Tibial artery (tissue), 4 donors: Measurements from ENCODE around the gene CDK17.

Source experiments
- DNase-seq, 2 donors: peaks; one replicate each; pipeline ENCODE4 v3.0.0-alpha.2; 2019
- H3K27ac ChIP-seq, 2 donors: fragments of 200-600 bp; sonication (generic) in 1 of 2; 1 replicate in 1 of 2; 2 replicates in 1 of 2; pipeline ENCODE4 v1.5.1; 2018 to 2019; ENCODE audit warnings: mild to moderate bottlenecking in 1 of 2
- H3K27me3 ChIP-seq, 2 donors: fragments of 200-600 bp; sonication (generic) in 1 of 2; one replicate each; pipeline versions ENCODE4 v1.5.1 to v1.6.0; 2016 to 2019
- H3K36me3 ChIP-seq, 3 donors: fragments of 200-600 bp; sonication (generic) in 2 of 3; one replicate each; pipeline ENCODE4 v1.5.1; 2016 to 2019; ENCODE audit warnings: mild to moderate bottlenecking in 2 of 3
- H3K4me1 ChIP-seq, 4 donors: fragments of 200-600 bp; sonication (generic) in 2 of 4; 1 replicate in 3 of 4; 2 replicates in 1 of 4; pipeline ENCODE4 v1.5.1; 2016 to 2019
- H3K4me3 ChIP-seq, 2 donors: fragments of 200-600 bp; sonication (generic) in 1 of 2; 1 replicate in 1 of 2; 2 replicates in 1 of 2; pipeline ENCODE4 v1.5.1; 2018 to 2019; ENCODE audit warnings: mild to moderate bottlenecking in 2 of 2
- H3K9me3 ChIP-seq, 3 donors: fragments of 200-600 bp; sonication (generic) in 1 of 3; one replicate each; pipeline ENCODE4 v1.5.1; 2016 to 2019
- CTCF ChIP-seq, 2 experiments: fragments of 200-600 bp in 1 of 2; fragments of 450-650 bp in 1 of 2; IDR thresholded peaks; one replicate each; pipeline ENCODE4 v1.5.1; 2017 to 2019; ENCODE audit warnings: antibody characterized with exemption in 2 of 2, mild to moderate bottlenecking in 1 of 2, moderate library complexity in 1 of 2
- intact Hi-C: fragments of 100-400 bp; cut with DNase I; formaldehyde crosslinking; loops from one replicate; pipeline ENCODE4 v1.15.0; 2023; ENCODE audit warnings: low total_unique reads

Gene CDK17

GRCh38 chr12:96261557-96261956 is 138.7 kb downstream of the CDK17 start:
- DNase-seq, result no peak
- Histone ChIP-seq H3K4me1 (peaks cover 0 to 16% (median 9%) of the 10 kb centered on the region in 4 donors), H3K27ac (no peak overlapping the region), H3K27me3 (no peaks in the 10 kb centered on the region), H3K4me3 (no peak overlapping the region), H3K9me3 (no peaks in the 10 kb centered on the region), H3K36me3 (peaks cover 0 to 9% (median 7%) of the 10 kb centered on the region in 3 donors)
- no peak for TF ChIP-seq CTCF (IDR thresholded peaks at IDR 0.05)
- intact Hi-C loops, result no loop called here

- Histone ChIP-seq H3K9me3 (no peaks in the 10 kb centered on the region), H3K27me3 (no peaks in the 10 kb centered on the region), H3K36me3 (peaks cover 0 to 9% (median 7%) of the 10 kb centered on the region in 3 donors), H3K4me3 (no peak overlapping the region), H3K27ac (no peak overlapping the region), H3K4me1 (peaks cover 0 to 16% (median 9%) of the 10 kb centered on the region in 4 donors)
- TF ChIP-seq CTCF (IDR thresholded peaks at IDR 0.05), result no peak
- no peak for DNase-seq
- intact Hi-C loops, result no loop called here
Measured at GRCh38 chr12:96260644-96261043, 139.6 kb downstream of the CDK17 start.

- Histone ChIP-seq H3K36me3 (peaks cover 0 to 9% (median 7%) of the 10 kb centered on the region in 3 donors), H3K4me1 (peaks cover 0 to 16% (median 9%) of the 10 kb centered on the region in 4 donors), H3K27ac (no peak overlapping the region), H3K27me3 (no peaks in the 10 kb centered on the region), H3K9me3 (no peaks in the 10 kb centered on the region), H3K4me3 (no peak overlapping the region)
- intact Hi-C loops, result no loop called here
- no peak for DNase-seq
- TF ChIP-seq CTCF (IDR thresholded peaks at IDR 0.05), result no peak
Measured at GRCh38 chr12:96260231-96260630, 140.0 kb downstream of the CDK17 start.

GRCh38 chr12:96258104-96258961 is 141.9 kb downstream of the CDK17 start:
- Histone ChIP-seq H3K9me3 (no peaks in the 10 kb centered on the region), H3K27me3 (no peaks in the 10 kb centered on the region), H3K4me1 (peaks cover 0 to 16% (median 9%) of the 10 kb centered on the region in 4 donors), H3K4me3 (no peak overlapping the region), H3K27ac (peak overlapping the region in 1 of 2 donors; percentile 4), H3K36me3 (peaks cover 0 to 9% (median 0%) of the 10 kb centered on the region in 3 donors)
- no peak for TF ChIP-seq CTCF (IDR thresholded peaks at IDR 0.05)
- intact Hi-C loops, result no loop called here
- peak; percentile 68 to 84 for DNase-seq

- H3K4me3 ChIP-seq, result no peak overlapping the region
- H3K4me1 ChIP-seq, result peaks cover 0 to 16% (median 9%) of the 10 kb centered on the region in 4 donors
- H3K9me3 ChIP-seq, result no peaks in the 10 kb centered on the region
- H3K27me3 ChIP-seq, result no peaks in the 10 kb centered on the region
- TF ChIP-seq CTCF (IDR thresholded peaks at IDR 0.05), result no peak
- intact Hi-C loops, result no loop called here
- no peak for DNase-seq
- H3K27ac ChIP-seq, result no peak overlapping the region
- H3K36me3 ChIP-seq, result peaks cover 0 to 9% (median 0%) of the 10 kb centered on the region in 3 donors
Measured at GRCh38 chr12:96257550-96258103, 142.6 kb downstream of the CDK17 start.
